HEK293 (cell line): ENCODE data around the gene SDHAF4.

Experiments used
- CTCF ChIA-PET: fragments of 350-600 bp; formaldehyde crosslinking; extraction: SDS; loops from one replicate; lab custom pipeline; 2021; ENCODE audit warnings: antibody characterized with exemption; lab: Yijun Ruan, JAX
- POLR2A ChIA-PET: fragments of 300-600 bp; formaldehyde crosslinking; extraction: SDS; loops from one replicate; lab custom pipeline; 2020; ENCODE audit warnings: antibody characterized with exemption, inconsistent platforms; lab: Yijun Ruan, JAX
- H3K27ac ChIP-seq: fragments of 200-500 bp; sonication (Bioruptor generic); 2 replicates; pipeline ENCODE4 v1.5.1; 2014; ENCODE audit warnings: low read depth, low read length, control low read depth, inconsistent platforms; ENCODE audit errors: extremely low read depth
- H3K36me3 ChIP-seq, 2 experiments: fragments of 200-500 bp in 1 of 2; sonication (Bioruptor generic) in 1 of 2; 1 replicate in 1 of 2; 2 replicates in 1 of 2; pipeline ENCODE4 v1.5.1; 2014 to 2017; ENCODE audit warnings: inconsistent platforms in 2 of 2, low read length in 2 of 2; ENCODE audit not compliant: control insufficient read depth in 2 of 2, insufficient read depth in 1 of 2
- H3K4me1 ChIP-seq: fragments of 200-500 bp; sonication (Bioruptor generic); 2 replicates; pipeline ENCODE4 v1.5.1; 2014; ENCODE audit warnings: mild to moderate bottlenecking, low read length, inconsistent platforms; ENCODE audit not compliant: control insufficient read depth, insufficient read depth
- H3K4me3 ChIP-seq: 2 replicates; pipeline ENCODE4 v1.5.1; 2011; ENCODE audit warnings: low read depth, mild to moderate bottlenecking, control low read depth, low read length, moderate library complexity
- H3K9me3 ChIP-seq: fragments of 200-500 bp; sonication (Bioruptor generic); 2 replicates; pipeline ENCODE4 v1.5.1; 2014; ENCODE audit warnings: low read depth, low read length, inconsistent platforms; ENCODE audit not compliant: control insufficient read depth, insufficient read depth
- FEZF1 ChIP-seq: fragments of 450-650 bp; formaldehyde crosslinking; IDR thresholded peaks from 2 replicates; pipeline ENCODE4 v1.5.1; 2016; ENCODE audit warnings: missing biosample characterization, missing genetic modification characterization
- HIC1 ChIP-seq: fragments of 450-650 bp; formaldehyde crosslinking; IDR thresholded peaks from 2 replicates; pipeline ENCODE4 v1.5.1; 2016; ENCODE audit warnings: missing biosample characterization, missing genetic modification characterization
- HOXC10 ChIP-seq: sonication (generic); formaldehyde crosslinking; IDR thresholded peaks from 2 replicates; pipeline ENCODE4 v1.8.1; 2023; ENCODE audit warnings: mild to moderate bottlenecking, missing genetic modification reagents
- ZBTB26 ChIP-seq: fragments of 450-650 bp; formaldehyde crosslinking; optimal IDR thresholded peaks from 2 replicates; pipeline ENCODE3; 2016; ENCODE audit warnings: missing biosample characterization, mild to moderate bottlenecking, missing genetic modification characterization
- ZNF138 ChIP-seq: fragments of 450-650 bp; formaldehyde crosslinking; IDR thresholded peaks from 2 replicates; pipeline ENCODE4 v1.5.1; 2016; ENCODE audit warnings: missing biosample characterization, missing genetic modification characterization, borderline replicate concordance
- ZNF146 ChIP-seq: fragments of 450-650 bp; formaldehyde crosslinking; IDR thresholded peaks from 2 replicates; pipeline ENCODE4 v1.5.1; 2016; ENCODE audit warnings: missing biosample characterization, missing genetic modification characterization
- ZNF157 ChIP-seq: fragments of 450-650 bp; formaldehyde crosslinking; IDR thresholded peaks from 2 replicates; pipeline ENCODE4 v1.5.1; 2016; ENCODE audit warnings: missing biosample characterization, missing genetic modification characterization
- ZNF23 ChIP-seq: fragments of 450-650 bp; formaldehyde crosslinking; IDR thresholded peaks from 2 replicates; pipeline ENCODE4 v1.5.1; 2016; ENCODE audit warnings: missing biosample characterization, missing genetic modification characterization, borderline replicate concordance
- ZNF335 ChIP-seq: fragments of 450-650 bp; formaldehyde crosslinking; conservative IDR thresholded peaks from 2 replicates; pipeline ENCODE4 v1.5.1; 2016; ENCODE audit warnings: missing biosample characterization, missing genetic modification characterization
- ZNF350 ChIP-seq: fragments of 450-650 bp; formaldehyde crosslinking; IDR thresholded peaks from 2 replicates; pipeline ENCODE4 v1.5.0; 2017; ENCODE audit warnings: missing biosample characterization, mild to moderate bottlenecking, missing genetic modification characterization
- ZNF521 ChIP-seq: fragments of 450-650 bp; formaldehyde crosslinking; IDR thresholded peaks from 2 replicates; pipeline ENCODE4 v1.5.1; 2017; ENCODE audit warnings: missing biosample characterization, mild to moderate bottlenecking, missing genetic modification characterization
- ZNF529 ChIP-seq: fragments of 450-650 bp; formaldehyde crosslinking; IDR thresholded peaks from 2 replicates; pipeline ENCODE4 v1.5.1; 2017; ENCODE audit warnings: missing genetic modification characterization, missing biosample characterization; ENCODE audit not compliant: insufficient replicate concordance
- ZNF560 ChIP-seq: fragments of 450-650 bp; formaldehyde crosslinking; IDR thresholded peaks from 2 replicates; pipeline ENCODE4 v1.5.1; 2017; ENCODE audit warnings: missing biosample characterization, missing genetic modification characterization, borderline replicate concordance
- ZNF660 ChIP-seq: fragments of 450-650 bp; IDR thresholded peaks from 2 replicates; pipeline ENCODE4 v1.5.1; 2018; ENCODE audit warnings: missing biosample characterization, mild to moderate bottlenecking, missing genetic modification characterization
- ZNF670 ChIP-seq: fragments of 450-650 bp; formaldehyde crosslinking; IDR thresholded peaks from 2 replicates; pipeline ENCODE4 v1.5.1; 2016; ENCODE audit warnings: missing biosample characterization, missing genetic modification characterization, low read depth
- ZNF843 ChIP-seq: fragments of 450-650 bp; formaldehyde crosslinking; IDR thresholded peaks from 2 replicates; pipeline ENCODE4 v1.5.1; 2016; ENCODE audit warnings: missing biosample characterization, missing genetic modification characterization
- TF ChIP-seq, protein P1 (sequence below): fragments of 450-650 bp; formaldehyde crosslinking; conservative IDR thresholded peaks from 2 replicates; pipeline ENCODE4 v1.5.1; 2016; ENCODE audit warnings: low read depth, missing biosample characterization, missing genetic modification characterization
- TF ChIP-seq, protein P2 (sequence below): fragments of 450-650 bp; formaldehyde crosslinking; IDR thresholded peaks from 2 replicates; pipeline ENCODE4 v1.5.1; 2016; ENCODE audit warnings: missing biosample characterization, missing genetic modification characterization

Gene SDHAF4

DNA sequence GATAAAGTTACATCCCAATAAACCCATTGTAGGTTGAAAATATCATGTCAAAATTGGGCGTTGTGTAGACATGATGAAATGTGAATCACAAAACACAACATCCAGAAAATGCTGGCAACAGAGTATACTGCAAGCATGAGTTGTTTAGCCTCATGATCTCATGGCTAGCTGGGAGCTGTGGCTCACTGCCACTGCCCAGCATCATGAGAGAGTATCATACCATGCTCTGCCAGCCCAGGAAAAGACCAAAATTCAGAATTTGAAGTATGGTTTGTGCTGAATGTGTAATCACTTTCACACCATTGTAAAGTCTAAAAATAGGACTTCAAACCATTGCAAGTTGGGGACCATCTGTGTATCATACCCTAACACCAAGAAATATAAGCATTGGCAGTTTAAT, 55.7 kb downstream of the SDHAF4 start (continued):
- TF ChIP-seq, protein P1, sequence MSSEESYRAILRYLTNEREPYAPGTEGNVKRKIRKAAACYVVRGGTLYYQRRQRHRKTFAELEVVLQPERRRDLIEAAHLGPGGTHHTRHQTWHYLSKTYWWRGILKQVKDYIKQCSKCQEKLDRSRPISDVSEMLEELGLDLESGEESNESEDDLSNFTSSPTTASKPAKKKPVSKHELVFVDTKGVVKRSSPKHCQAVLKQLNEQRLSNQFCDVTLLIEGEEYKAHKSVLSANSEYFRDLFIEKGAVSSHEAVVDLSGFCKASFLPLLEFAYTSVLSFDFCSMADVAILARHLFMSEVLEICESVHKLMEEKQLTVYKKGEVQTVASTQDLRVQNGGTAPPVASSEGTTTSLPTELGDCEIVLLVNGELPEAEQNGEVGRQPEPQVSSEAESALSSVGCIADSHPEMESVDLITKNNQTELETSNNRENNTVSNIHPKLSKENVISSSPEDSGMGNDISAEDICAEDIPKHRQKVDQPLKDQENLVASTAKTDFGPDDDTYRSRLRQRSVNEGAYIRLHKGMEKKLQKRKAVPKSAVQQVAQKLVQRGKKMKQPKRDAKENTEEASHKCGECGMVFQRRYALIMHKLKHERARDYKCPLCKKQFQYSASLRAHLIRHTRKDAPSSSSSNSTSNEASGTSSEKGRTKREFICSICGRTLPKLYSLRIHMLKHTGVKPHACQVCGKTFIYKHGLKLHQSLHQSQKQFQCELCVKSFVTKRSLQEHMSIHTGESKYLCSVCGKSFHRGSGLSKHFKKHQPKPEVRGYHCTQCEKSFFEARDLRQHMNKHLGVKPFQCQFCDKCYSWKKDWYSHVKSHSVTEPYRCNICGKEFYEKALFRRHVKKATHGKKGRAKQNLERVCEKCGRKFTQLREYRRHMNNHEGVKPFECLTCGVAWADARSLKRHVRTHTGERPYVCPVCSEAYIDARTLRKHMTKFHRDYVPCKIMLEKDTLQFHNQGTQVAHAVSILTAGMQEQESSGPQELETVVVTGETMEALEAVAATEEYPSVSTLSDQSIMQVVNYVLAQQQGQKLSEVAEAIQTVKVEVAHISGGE (tag by site-specific recombination), result no peak

DNA sequence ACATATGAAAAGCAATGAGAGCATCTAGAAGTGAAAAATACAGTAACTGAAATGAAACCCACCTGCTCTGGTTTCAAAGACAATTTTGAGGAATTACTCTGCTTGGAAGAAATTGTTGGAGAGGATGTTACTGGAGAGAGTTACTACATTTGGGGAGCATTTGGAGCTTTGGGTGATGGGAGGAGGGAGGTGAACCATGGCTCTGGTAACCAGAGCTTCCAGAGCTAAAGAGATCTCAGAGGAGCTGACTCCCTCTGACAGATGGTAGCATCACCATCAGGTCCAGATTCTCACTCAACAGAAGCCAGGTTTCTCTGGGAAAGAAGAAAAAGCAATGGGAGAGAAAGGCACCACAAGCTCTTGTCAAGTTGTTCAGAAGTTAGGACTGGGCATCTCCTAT, 58.7 kb downstream of the SDHAF4 start:
- CTCF ChIA-PET, result interaction anchor here (0.6 kb wide), 2 partner anchors 8 to 39 kb away, joined by 3 read pairs; no protein-coding TSS in a partner anchor
- H3K4me3 ChIP-seq, result no peak overlapping the region
- TF ChIP-seq ZNF23, result no peak
- POLR2A ChIA-PET, result no interaction called here
- H3K36me3 ChIP-seq, result no peaks in the 10 kb centered on the region
- no peaks in the 10 kb centered on the region for H3K9me3 ChIP-seq
- H3K4me1 ChIP-seq, result no peaks in the 10 kb centered on the region
- H3K27ac ChIP-seq, result no peak overlapping the region

GRCh38 chr6:70627500-70628254, 60.9 kb downstream of the SDHAF4 start:
- no peak overlapping the region for H3K27ac ChIP-seq
- TF ChIP-seq ZNF157 (tag by site-specific recombination) (no peak), ZNF660 (tag by site-specific recombination) (no peak), ZNF138 (tag by site-specific recombination) (no peak), ZNF670 (tag by site-specific recombination) (no peak), ZNF350 (tag by site-specific recombination) (no peak), ZNF529 (no peak), ZNF335 (tag by site-specific recombination) (no peak), ZNF521 (no peak), ZBTB26 (tag by site-specific recombination) (no peak), HIC1 (tag by site-specific recombination) (no peak), ZNF560 (tag by site-specific recombination) (no peak), ZNF843 (tag by site-specific recombination) (no peak), HOXC10 (no peak), ZNF146 (tag by site-specific recombination) (no peak), FEZF1 (tag by site-specific recombination) (no peak)
- TF ChIP-seq, protein P2, sequence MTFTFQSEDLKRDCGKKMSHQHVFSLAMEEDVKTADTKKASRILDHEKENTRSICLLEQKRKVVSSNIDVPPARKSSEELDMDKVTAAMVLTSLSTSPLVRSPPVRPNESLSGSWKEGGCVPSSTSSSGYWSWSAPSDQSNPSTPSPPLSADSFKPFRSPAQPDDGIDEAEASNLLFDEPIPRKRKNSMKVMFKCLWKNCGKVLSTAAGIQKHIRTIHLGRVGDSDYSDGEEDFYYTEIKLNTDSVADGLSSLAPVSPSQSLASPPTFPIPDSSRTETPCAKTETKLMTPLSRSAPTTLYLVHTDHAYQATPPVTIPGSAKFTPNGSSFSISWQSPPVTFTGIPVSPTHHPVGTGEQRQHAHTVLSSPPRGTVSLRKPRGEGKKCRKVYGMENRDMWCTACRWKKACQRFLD (tag by site-specific recombination), result no peak
- TF ChIP-seq, all 188 proteins: peak for 0
- no peaks in the 10 kb centered on the region for H3K9me3 ChIP-seq
- ChIA-PET CTCF (interaction anchor here (0.7 kb wide), 1 partner anchor 256 kb away, joined by 3 read pairs; no protein-coding TSS in a partner anchor), POLR2A (interaction anchor here (0.6 kb wide), 1 partner anchor 9 kb away, joined by 7 read pairs; no protein-coding TSS in a partner anchor)
- H3K4me1 ChIP-seq, result no peaks in the 10 kb centered on the region
- H3K36me3 ChIP-seq, result no peaks in the 10 kb centered on the region
- no peak overlapping the region for H3K4me3 ChIP-seq
